GM10266 (cell line): ENCODE results near the gene GABRB2.

Source experiments
- DNase-seq: peaks from one replicate; pipeline ENCODE4 v3.0.0; 2012; ENCODE audit errors: extremely low spot score
- CTCF ChIP-seq: IDR thresholded peaks from 2 replicates; pipeline ENCODE4 v1.5.1; 2012; ENCODE audit warnings: mild to moderate bottlenecking, low read depth; ENCODE audit not compliant: control insufficient read depth, insufficient read depth; ENCODE audit errors: missing control alignments

GABRB2 gene

GRCh38 chr5:161421067-161421466 is 125.5 kb downstream of the GABRB2 start:
- no peak for TF ChIP-seq CTCF
- no peak for DNase-seq

GRCh38 chr5:161420521-161420920 is 126.0 kb downstream of the GABRB2 start:
- no peak for DNase-seq
- no peak for TF ChIP-seq CTCF

- TF ChIP-seq CTCF: no peak
These were observed 131.6 kb downstream of the GABRB2 start for GRCh38 chr5:161414896-161415295.

GRCh38 chr5:161414037-161414436 is 132.5 kb downstream of the GABRB2 start:
- no peak for TF ChIP-seq CTCF
- DNase-seq: no peak

More at GRCh38 chr5:161414896-161415295, 131.6 kb downstream of the GABRB2 start:
- DNase-seq: no peak

- no peak for DNase-seq
- TF ChIP-seq CTCF: no peak
These were observed 133.7 kb downstream of the GABRB2 start for GRCh38 chr5:161412792-161413191.

GRCh38 chr5:161411156-161411555 is 135.4 kb downstream of the GABRB2 start:
- no peak for DNase-seq
- TF ChIP-seq CTCF: no peak

GRCh38 chr5:161410640-161411039 is 135.9 kb downstream of the GABRB2 start:
- DNase-seq: no peak
- TF ChIP-seq CTCF: no peak
